ENCODE data around the gene CERS1.

- TF ChIP-seq REST (IDR thresholded peaks at IDR 0.05) (no peak), SREBF2 (IDR thresholded peaks at IDR 0.05) (no peak), PBX3 (IDR thresholded peaks at IDR 0.05) (no peak), CTCF (IDR thresholded peaks at IDR 0.05) (no peak), POLR2A (IDR thresholded peaks at IDR 0.05; ENCODE audit: low read length) (peak; percentile 73), NFE2L2 (conservative IDR thresholded peaks at IDR 0.05; ENCODE audit: low read length) (no peak), KDM5A (IDR thresholded peaks at IDR 0.05) (no peak), CEBPB (IDR thresholded peaks at IDR 0.05) (no peak), MAX (IDR thresholded peaks at IDR 0.05) (no peak), EP300 (IDR thresholded peaks at IDR 0.05) (no peak)
These were observed 64.2 kb downstream of the CERS1 start, which contains the start of gene UPF1 for GRCh38 chr19:18831524-18832305.
